ENCODE data around the gene ZNF547.

ZNF547 gene

GRCh38 chr19:57406516-57407123 is 43.3 kb downstream of the ZNF547 start:
- Histone ChIP-seq H4K20me1 (ENCODE audit: low read depth, low read length) (no peaks in the 10 kb centered on the region), H3K27me3 (ENCODE audit: low read length) (no peaks in the 10 kb centered on the region), H3K79me2 (ENCODE audit: insufficient read depth, low read length) (peaks cover 4% of the 10 kb centered on the region), H3K27ac (ENCODE audit: low read depth, low read length) (no peak overlapping the region), H3K9ac (ENCODE audit: low read length) (no peak overlapping the region), H3K9me2 (replicated peaks; ENCODE audit: insufficient read depth, low read length) (no peaks in the 10 kb centered on the region), H3K9me3 (ENCODE audit: insufficient read depth, low read length) (peaks cover 11% of the 10 kb centered on the region; the same call in 1 of the 2 replicates), H3F3A (ENCODE audit: insufficient read depth) (no peaks in the 10 kb centered on the region), H3K4me3 (ENCODE audit: insufficient read depth, low read length, poor library complexity, severe bottlenecking) (no peak overlapping the region), H3K36me3 (ENCODE audit: low read length) (no peaks in the 10 kb centered on the region; the same call in 1 of the 2 replicates), H2AFZ (ENCODE audit: low read depth, low read length, severe bottlenecking) (no peak overlapping the region), H3K4me2 (ENCODE audit: low read depth, low read length, poor library complexity, severe bottlenecking) (no peak overlapping the region)
- TF ChIP-seq EZH2phosphoT487 (conservative IDR thresholded peaks at IDR 0.05; ENCODE audit: low read length) (no peak), CTCF (IDR thresholded peaks at IDR 0.05; ENCODE audit: insufficient read depth, low read length, poor library complexity, severe bottlenecking) (peak; percentile 99)

- Histone ChIP-seq H3K79me2 (ENCODE audit: insufficient read depth, low read length) (peaks cover 15% of the 10 kb centered on the region), H3K27me3 (ENCODE audit: low read length) (no peaks in the 10 kb centered on the region), H3F3A (ENCODE audit: insufficient read depth) (no peaks in the 10 kb centered on the region), H3K9me2 (replicated peaks; ENCODE audit: insufficient read depth, low read length) (no peaks in the 10 kb centered on the region), H3K9me3 (ENCODE audit: insufficient read depth, low read length) (no peaks in the 10 kb centered on the region), H3K27ac (ENCODE audit: low read depth, low read length) (no peak within 1 kb of the TSS), H3K9ac (ENCODE audit: low read length) (peak within 1 kb of the TSS; percentile 66), H2AFZ (ENCODE audit: low read depth, low read length, severe bottlenecking) (peak within 1 kb of the TSS; percentile 87), H3K4me3 (ENCODE audit: insufficient read depth, low read length, poor library complexity, severe bottlenecking) (peak within 1 kb of the TSS; percentile 71), H3K36me3 (ENCODE audit: low read length) (no peaks in the 10 kb centered on the region), H3K4me2 (ENCODE audit: low read depth, low read length, poor library complexity, severe bottlenecking) (peak within 1 kb of the TSS; percentile 79), H4K20me1 (ENCODE audit: low read depth, low read length) (no peaks in the 10 kb centered on the region)
- TF ChIP-seq CTCF (IDR thresholded peaks at IDR 0.05; ENCODE audit: insufficient read depth, low read length, poor library complexity, severe bottlenecking) (no peak), EZH2phosphoT487 (conservative IDR thresholded peaks at IDR 0.05; ENCODE audit: low read length) (no peak)
These were observed 47.7 kb downstream of the ZNF547 start, which contains the start of gene ZNF17 for GRCh38 chr19:57410877-57411671. ZNF17 (plus strand) TSS chr19:57411161; CDS start chr19:57413616, 2,455 bp downstream.

DNA sequence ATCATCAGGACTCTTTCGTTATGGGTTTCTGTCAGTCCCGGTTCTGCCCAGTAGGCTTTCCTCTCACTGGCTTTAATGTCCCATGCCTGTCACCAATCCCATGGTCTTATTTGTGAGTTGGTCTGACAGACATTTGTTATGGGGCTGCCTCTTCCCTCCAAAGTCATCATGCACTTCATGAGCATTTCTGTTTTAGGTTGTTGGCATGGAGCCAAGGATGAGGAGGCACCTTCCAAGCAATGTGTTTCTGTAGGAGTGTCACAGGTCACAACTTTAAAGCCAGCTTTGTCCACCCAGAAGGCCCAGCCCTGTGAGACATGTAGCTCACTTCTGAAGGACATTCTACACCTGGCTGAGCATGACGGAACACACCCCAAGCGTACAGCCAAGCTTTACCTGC is 56.1 kb downstream of the ZNF547 start:
- no peaks in the 10 kb centered on the region for H3K9me3 ChIP-seq (ENCODE audit: insufficient read depth, low read length)
- H3K79me2 ChIP-seq (ENCODE audit: insufficient read depth, low read length), result 0 out of 2 replicates have a peak, but pooled peaks cover 3% of the 10 kb centered on the region
- H3K9me2 ChIP-seq (replicated peaks; ENCODE audit: insufficient read depth, low read length), result no peaks in the 10 kb centered on the region
- H3K27ac ChIP-seq (ENCODE audit: low read depth, low read length), result no peak overlapping the region
- 0 out of 2 replicates have a peak, but pooled peaks cover 2% of the 10 kb centered on the region for H3K36me3 ChIP-seq (ENCODE audit: low read length)
- H3K4me2 ChIP-seq (ENCODE audit: low read depth, low read length, poor library complexity, severe bottlenecking), result no peak overlapping the region
- H3K27me3 ChIP-seq (ENCODE audit: low read length), result no peaks in the 10 kb centered on the region
- H3F3A ChIP-seq (ENCODE audit: insufficient read depth), result no peaks in the 10 kb centered on the region
- H3K4me3 ChIP-seq (ENCODE audit: insufficient read depth, low read length, poor library complexity, severe bottlenecking), result no peak overlapping the region
- TF ChIP-seq CTCF (IDR thresholded peaks at IDR 0.05; ENCODE audit: insufficient read depth, low read length, poor library complexity, severe bottlenecking) (no peak), EZH2phosphoT487 (conservative IDR thresholded peaks at IDR 0.05; ENCODE audit: low read length) (no peak)
- H2AFZ ChIP-seq (ENCODE audit: low read depth, low read length, severe bottlenecking), result no peak overlapping the region
- H3K9ac ChIP-seq (ENCODE audit: low read length), result no peak overlapping the region
- no peaks in the 10 kb centered on the region for H4K20me1 ChIP-seq (ENCODE audit: low read depth, low read length)
